ENCODE results near the gene IGDCC3.

IGDCC3 gene

DNA sequence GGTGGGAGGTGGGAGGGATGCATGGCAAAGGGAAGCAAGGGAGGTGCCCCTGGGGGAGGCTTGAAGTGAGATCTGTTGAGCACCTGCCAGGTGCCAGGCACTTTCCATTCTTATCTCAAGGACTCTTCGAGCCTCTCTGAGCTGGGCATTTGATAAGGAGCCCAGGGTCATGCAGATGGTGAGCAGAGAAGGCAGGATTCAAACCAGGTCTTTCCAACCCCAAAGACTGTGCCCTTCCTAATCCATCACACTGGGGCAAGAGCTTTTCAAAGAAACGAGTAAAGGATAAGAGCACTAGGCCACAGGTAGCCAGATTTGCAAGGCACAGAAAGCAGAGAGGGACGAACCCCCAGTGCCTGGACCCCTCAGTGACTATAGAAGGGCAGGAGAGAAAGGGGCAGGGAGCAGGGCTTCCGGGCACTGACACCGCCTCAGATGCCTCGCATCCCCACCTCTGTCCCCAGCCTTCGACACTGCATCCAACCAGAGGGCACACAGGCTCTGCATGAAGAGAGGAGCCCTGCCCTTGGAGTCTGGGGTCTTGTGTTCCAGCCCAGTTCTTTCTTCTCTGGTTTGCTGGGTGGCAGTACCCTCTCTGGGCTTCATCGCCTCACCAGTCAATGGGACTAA is 23.9 kb upstream of the IGDCC3 start:
- no peaks in the 10 kb centered on the region for H3K9me3 ChIP-seq (ENCODE audit: insufficient read depth, low read length, severe bottlenecking)
- H3K79me2 ChIP-seq (ENCODE audit: insufficient read depth, low read length), result no peaks in the 10 kb centered on the region
- H3K27ac ChIP-seq (ENCODE audit: low read length), result no peak overlapping the region
- no peak overlapping the region for H2AFZ ChIP-seq (ENCODE audit: low read depth, low read length)
- 0 out of 2 replicates have a peak, but pooled peaks cover 3% of the 10 kb centered on the region for H4K20me1 ChIP-seq (ENCODE audit: insufficient read depth, low read length)
- no peak overlapping the region for H3K4me2 ChIP-seq (ENCODE audit: insufficient read depth, low read length)
- TF ChIP-seq EZH2 (IDR thresholded peaks at IDR 0.05; ENCODE audit: borderline replicate concordance, low read depth, low read length, severe bottlenecking), result no peak
- TF ChIP-seq, protein P1, sequence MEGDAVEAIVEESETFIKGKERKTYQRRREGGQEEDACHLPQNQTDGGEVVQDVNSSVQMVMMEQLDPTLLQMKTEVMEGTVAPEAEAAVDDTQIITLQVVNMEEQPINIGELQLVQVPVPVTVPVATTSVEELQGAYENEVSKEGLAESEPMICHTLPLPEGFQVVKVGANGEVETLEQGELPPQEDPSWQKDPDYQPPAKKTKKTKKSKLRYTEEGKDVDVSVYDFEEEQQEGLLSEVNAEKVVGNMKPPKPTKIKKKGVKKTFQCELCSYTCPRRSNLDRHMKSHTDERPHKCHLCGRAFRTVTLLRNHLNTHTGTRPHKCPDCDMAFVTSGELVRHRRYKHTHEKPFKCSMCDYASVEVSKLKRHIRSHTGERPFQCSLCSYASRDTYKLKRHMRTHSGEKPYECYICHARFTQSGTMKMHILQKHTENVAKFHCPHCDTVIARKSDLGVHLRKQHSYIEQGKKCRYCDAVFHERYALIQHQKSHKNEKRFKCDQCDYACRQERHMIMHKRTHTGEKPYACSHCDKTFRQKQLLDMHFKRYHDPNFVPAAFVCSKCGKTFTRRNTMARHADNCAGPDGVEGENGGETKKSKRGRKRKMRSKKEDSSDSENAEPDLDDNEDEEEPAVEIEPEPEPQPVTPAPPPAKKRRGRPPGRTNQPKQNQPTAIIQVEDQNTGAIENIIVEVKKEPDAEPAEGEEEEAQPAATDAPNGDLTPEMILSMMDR (IDR thresholded peaks at IDR 0.05; ENCODE audit: borderline replicate concordance, extremely low read depth, low read length, poor library complexity, severe bottlenecking), result no peak
- 0 out of 2 replicates have a peak, but pooled peaks cover 4% of the 10 kb centered on the region for H3K4me1 ChIP-seq (ENCODE audit: insufficient read depth, low read length)
- ATAC-seq (ENCODE audit: insufficient read depth, low read depth) (0 out of 3 replicates have a peak, but pooled peaks have one; percentile 5), DNase-seq (no peak)
- no peak overlapping the region for H3K9ac ChIP-seq (ENCODE audit: low read depth, low read length)
- H3K4me3 ChIP-seq (ENCODE audit: low read depth in 1 of 2, low read length in 2 of 2), result no peak overlapping the region
- no peaks in the 10 kb centered on the region for H3K36me3 ChIP-seq (ENCODE audit: insufficient read depth, low read length)
- no peaks in the 10 kb centered on the region for H3K27me3 ChIP-seq (ENCODE audit: insufficient read depth, low read length, poor library complexity)

DNA sequence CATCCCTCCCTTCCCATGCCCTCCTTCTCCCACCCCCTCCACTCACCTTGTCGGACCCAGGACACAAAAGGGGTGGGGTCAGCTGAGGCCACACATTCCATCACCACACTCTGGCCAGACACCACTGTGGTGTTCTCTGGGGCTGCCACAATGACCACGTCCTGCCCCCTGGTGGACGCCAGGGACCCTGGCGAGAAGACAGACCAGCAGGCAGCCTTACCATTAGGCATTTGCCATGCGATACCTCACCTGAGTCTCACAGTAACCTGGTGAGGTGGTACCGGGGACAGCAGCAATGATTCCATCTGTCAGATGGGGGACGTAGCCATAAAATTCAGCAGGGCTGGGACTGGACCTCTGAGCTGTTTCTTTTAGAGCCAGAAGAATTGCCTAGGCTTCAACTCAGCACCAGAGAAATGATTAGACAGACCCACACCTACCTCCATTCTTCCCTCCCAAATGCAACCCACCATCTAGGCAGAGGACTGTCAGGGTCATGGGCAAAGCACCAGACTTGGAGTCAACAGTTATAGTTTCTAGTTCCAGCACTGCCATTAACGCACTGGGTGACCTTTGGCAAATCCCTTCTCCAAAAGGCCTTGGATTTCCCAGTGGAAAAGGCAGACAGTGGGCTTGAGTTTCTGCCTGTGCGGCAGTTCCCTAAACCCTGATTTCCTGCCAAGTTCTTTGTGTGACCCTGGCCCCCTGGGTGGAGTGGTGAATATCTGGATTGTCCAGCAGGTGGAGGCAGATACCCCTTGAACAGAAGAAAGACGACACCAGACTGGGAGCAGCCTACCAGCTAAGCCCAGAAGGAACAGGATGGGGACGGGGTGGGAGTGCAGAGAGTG is 23.2 kb upstream of the IGDCC3 start:
- no peak overlapping the region for H3K27ac ChIP-seq (ENCODE audit: low read length)
- H3K27me3 ChIP-seq (ENCODE audit: insufficient read depth, low read length, poor library complexity), result no peaks in the 10 kb centered on the region
- no peak for TF ChIP-seq EZH2 (IDR thresholded peaks at IDR 0.05; ENCODE audit: borderline replicate concordance, low read depth, low read length, severe bottlenecking)
- TF ChIP-seq, protein P1 (IDR thresholded peaks at IDR 0.05; ENCODE audit: borderline replicate concordance, extremely low read depth, low read length, poor library complexity, severe bottlenecking), result peak; percentile 76
- peak; percentile 90 for ATAC-seq (ENCODE audit: insufficient read depth, low read depth)
- H3K79me2 ChIP-seq (ENCODE audit: insufficient read depth, low read length), result no peaks in the 10 kb centered on the region
- H3K4me1 ChIP-seq (ENCODE audit: insufficient read depth, low read length), result 0 out of 2 replicates have a peak, but pooled peaks cover 4% of the 10 kb centered on the region
- H3K9ac ChIP-seq (ENCODE audit: low read depth, low read length), result no peak overlapping the region
- H3K36me3 ChIP-seq (ENCODE audit: insufficient read depth, low read length), result no peaks in the 10 kb centered on the region
- DNase-seq, result peak; percentile 69
- H3K4me2 ChIP-seq (ENCODE audit: insufficient read depth, low read length), result peak overlapping the region; percentile 15; the same call in 1 of the 2 replicates
- no peak overlapping the region for H3K4me3 ChIP-seq (ENCODE audit: low read depth in 1 of 2, low read length in 2 of 2)
- peak overlapping the region; percentile 49; the same call in 1 of the 2 replicates for H2AFZ ChIP-seq (ENCODE audit: low read depth, low read length)
- no peaks in the 10 kb centered on the region for H3K9me3 ChIP-seq (ENCODE audit: insufficient read depth, low read length, severe bottlenecking)
- 0 out of 2 replicates have a peak, but pooled peaks cover 3% of the 10 kb centered on the region for H4K20me1 ChIP-seq (ENCODE audit: insufficient read depth, low read length)

DNA sequence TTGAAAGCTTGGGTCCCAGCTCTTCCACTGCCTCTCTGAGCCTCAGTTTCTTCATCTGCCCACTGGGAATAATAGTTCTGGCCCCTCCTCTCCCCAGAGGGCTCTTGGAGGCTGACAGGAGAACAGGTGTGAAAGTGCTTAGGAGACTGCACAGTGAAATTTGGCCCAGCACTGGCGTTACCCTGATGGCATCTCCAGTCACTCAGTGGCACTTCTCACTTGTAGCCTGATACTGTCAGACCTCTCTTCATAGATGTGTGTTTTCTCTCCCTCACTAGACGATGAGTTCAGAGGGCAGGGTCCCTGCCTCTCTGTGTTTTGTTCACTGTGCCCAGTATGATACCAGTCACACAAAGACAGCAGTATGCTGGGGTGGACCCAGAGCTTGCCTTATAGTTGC is 22.2 kb upstream of the IGDCC3 start:
- no peak overlapping the region for H3K4me2 ChIP-seq (ENCODE audit: insufficient read depth, low read length)
- ATAC-seq (ENCODE audit: insufficient read depth, low read depth) (no peak), DNase-seq (no peak)
- 0 out of 2 replicates have a peak, but pooled peaks cover 3% of the 10 kb centered on the region for H4K20me1 ChIP-seq (ENCODE audit: insufficient read depth, low read length)
- TF ChIP-seq, protein P1 (IDR thresholded peaks at IDR 0.05; ENCODE audit: borderline replicate concordance, extremely low read depth, low read length, poor library complexity, severe bottlenecking), result no peak
- no peak for TF ChIP-seq EZH2 (IDR thresholded peaks at IDR 0.05; ENCODE audit: borderline replicate concordance, low read depth, low read length, severe bottlenecking)
- H3K4me3 ChIP-seq (ENCODE audit: low read depth in 1 of 2, low read length in 2 of 2), result no peak overlapping the region
- no peaks in the 10 kb centered on the region for H3K79me2 ChIP-seq (ENCODE audit: insufficient read depth, low read length)
- no peaks in the 10 kb centered on the region for H3K36me3 ChIP-seq (ENCODE audit: insufficient read depth, low read length)
- H3K9me3 ChIP-seq (ENCODE audit: insufficient read depth, low read length, severe bottlenecking), result no peaks in the 10 kb centered on the region
- H3K27me3 ChIP-seq (ENCODE audit: insufficient read depth, low read length, poor library complexity), result no peaks in the 10 kb centered on the region
- H3K9ac ChIP-seq (ENCODE audit: low read depth, low read length), result no peak overlapping the region
- H2AFZ ChIP-seq (ENCODE audit: low read depth, low read length), result no peak overlapping the region
- 0 out of 2 replicates have a peak, but pooled peaks cover 4% of the 10 kb centered on the region for H3K4me1 ChIP-seq (ENCODE audit: insufficient read depth, low read length)
- H3K27ac ChIP-seq (ENCODE audit: low read length), result no peak overlapping the region
